Peyer's patch (tissue), 4 donors: Measurements from ENCODE around the gene FANK1.

ENCODE experiments used
- POLR2A ChIP-seq, 2 donors: fragments of 450-650 bp; IDR thresholded peaks; one replicate each; pipeline ENCODE4 v1.5.1; 2017; ENCODE audit warnings: antibody characterized with exemption in 2 of 2, mild to moderate bottlenecking in 2 of 2, moderate library complexity in 2 of 2
- TF ChIP-seq, protein P1 (sequence below), 6 experiments: fragments of 450-650 bp in 4 of 6; fragments of 200-600 bp in 2 of 6; sonication (generic) in 1 of 6; IDR thresholded peaks; one replicate each; pipeline ENCODE4 v1.5.1; 2017 to 2019; ENCODE audit warnings: antibody characterized with exemption in 6 of 6, mild to moderate bottlenecking in 3 of 6, moderate library complexity in 1 of 6

DNA sequence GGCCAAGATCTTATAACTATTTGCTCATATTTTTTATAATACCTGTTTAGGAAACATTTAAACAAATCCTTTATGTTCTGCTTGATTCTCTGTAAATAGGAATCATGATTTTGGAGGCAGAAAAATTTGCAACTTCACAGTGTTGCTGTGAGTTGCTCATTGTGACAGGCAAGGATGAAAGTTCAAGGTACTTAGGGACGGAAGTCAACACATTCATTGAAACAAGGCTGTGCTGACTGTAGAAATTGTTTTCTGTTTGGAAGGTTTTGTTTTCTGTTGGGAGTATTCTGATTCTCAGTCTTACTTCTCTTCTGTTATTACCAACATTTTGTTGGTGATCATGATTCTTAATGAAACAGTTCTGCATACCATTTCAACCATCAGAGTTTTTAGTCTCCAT lies 54.9 kb downstream of the FANK1 start:
- TF ChIP-seq, protein P1, sequence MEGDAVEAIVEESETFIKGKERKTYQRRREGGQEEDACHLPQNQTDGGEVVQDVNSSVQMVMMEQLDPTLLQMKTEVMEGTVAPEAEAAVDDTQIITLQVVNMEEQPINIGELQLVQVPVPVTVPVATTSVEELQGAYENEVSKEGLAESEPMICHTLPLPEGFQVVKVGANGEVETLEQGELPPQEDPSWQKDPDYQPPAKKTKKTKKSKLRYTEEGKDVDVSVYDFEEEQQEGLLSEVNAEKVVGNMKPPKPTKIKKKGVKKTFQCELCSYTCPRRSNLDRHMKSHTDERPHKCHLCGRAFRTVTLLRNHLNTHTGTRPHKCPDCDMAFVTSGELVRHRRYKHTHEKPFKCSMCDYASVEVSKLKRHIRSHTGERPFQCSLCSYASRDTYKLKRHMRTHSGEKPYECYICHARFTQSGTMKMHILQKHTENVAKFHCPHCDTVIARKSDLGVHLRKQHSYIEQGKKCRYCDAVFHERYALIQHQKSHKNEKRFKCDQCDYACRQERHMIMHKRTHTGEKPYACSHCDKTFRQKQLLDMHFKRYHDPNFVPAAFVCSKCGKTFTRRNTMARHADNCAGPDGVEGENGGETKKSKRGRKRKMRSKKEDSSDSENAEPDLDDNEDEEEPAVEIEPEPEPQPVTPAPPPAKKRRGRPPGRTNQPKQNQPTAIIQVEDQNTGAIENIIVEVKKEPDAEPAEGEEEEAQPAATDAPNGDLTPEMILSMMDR (IDR thresholded peaks at IDR 0.05): no peak
- TF ChIP-seq POLR2A (IDR thresholded peaks at IDR 0.05): no peak
